ENCODE results near the gene KRTAP9-4.
"Not testable (repeated sequence)": the region's sequence is repeated elsewhere in the genome, so short reads cannot be mapped to it uniquely, and the experiment has no call there.

KRTAP9-4 gene

GRCh38 chr17:41267711-41268110 is 18.2 kb downstream of the KRTAP9-4 start:
- no peaks in the 10 kb centered on the region for H3K27me3 ChIP-seq (ENCODE audit: control insufficient read depth, insufficient read depth, low read length)
- H3K4me1 ChIP-seq (ENCODE audit: control insufficient read depth, insufficient read depth, low read length): no peaks in the 10 kb centered on the region
- no peak overlapping the region for H3K27ac ChIP-seq (ENCODE audit: low read depth, low read length)

GRCh38 chr17:41271323-41271722 is 21.8 kb downstream of the KRTAP9-4 start:
- H3K9ac ChIP-seq (ENCODE audit: low read depth, low read length); H3K4me3 ChIP-seq (ENCODE audit: low read depth, low read length); H3K9me3 ChIP-seq (ENCODE audit: control insufficient read depth, insufficient read depth, low read length); H3K27me3 ChIP-seq (ENCODE audit: control insufficient read depth, insufficient read depth, low read length); H3K36me3 ChIP-seq (ENCODE audit: control insufficient read depth, insufficient read depth, low read length); H3K4me1 ChIP-seq (ENCODE audit: control insufficient read depth, insufficient read depth, low read length); H3K27ac ChIP-seq (ENCODE audit: low read depth, low read length): not testable (repeated sequence)

More at GRCh38 chr17:41267711-41268110, 18.2 kb downstream of the KRTAP9-4 start:
- no peaks in the 10 kb centered on the region for H3K36me3 ChIP-seq (ENCODE audit: control insufficient read depth, insufficient read depth, low read length)
- H3K4me3 ChIP-seq (ENCODE audit: low read depth, low read length): no peak overlapping the region
- H3K9me3 ChIP-seq (ENCODE audit: control insufficient read depth, insufficient read depth, low read length): no peaks in the 10 kb centered on the region
- H3K9ac ChIP-seq (ENCODE audit: low read depth, low read length): no peak overlapping the region

- H3K9me3 ChIP-seq (ENCODE audit: control insufficient read depth, insufficient read depth, low read length): no peaks in the 10 kb centered on the region
- H3K36me3 ChIP-seq (ENCODE audit: control insufficient read depth, insufficient read depth, low read length): no peaks in the 10 kb centered on the region
- H3K4me3 ChIP-seq (ENCODE audit: low read depth, low read length): no peak overlapping the region
- no peak overlapping the region for H3K27ac ChIP-seq (ENCODE audit: low read depth, low read length)
- no peak overlapping the region for H3K9ac ChIP-seq (ENCODE audit: low read depth, low read length)
- no peaks in the 10 kb centered on the region for H3K4me1 ChIP-seq (ENCODE audit: control insufficient read depth, insufficient read depth, low read length)
- H3K27me3 ChIP-seq (ENCODE audit: control insufficient read depth, insufficient read depth, low read length): no peaks in the 10 kb centered on the region
Measured at GRCh38 chr17:41271858-41272257, 22.4 kb downstream of the KRTAP9-4 start.

- not testable (repeated sequence) for H3K4me1 ChIP-seq (ENCODE audit: control insufficient read depth, insufficient read depth, low read length); H3K9ac ChIP-seq (ENCODE audit: low read depth, low read length); H3K27ac ChIP-seq (ENCODE audit: low read depth, low read length)
Measured at GRCh38 chr17:41275648-41276190, 26.2 kb downstream of the KRTAP9-4 start, which contains the start of gene KRTAP9-7. KRTAP9-7 (plus strand) TSS chr17:41275698; CDS start chr17:41275698, 0 bp downstream.

GRCh38 chr17:41278176-41278955 is 28.9 kb downstream of the KRTAP9-4 start:
- H3K27me3 ChIP-seq (ENCODE audit: control insufficient read depth, insufficient read depth, low read length): no peaks in the 10 kb centered on the region
- no peaks in the 10 kb centered on the region for H3K9me3 ChIP-seq (ENCODE audit: control insufficient read depth, insufficient read depth, low read length)
- no peaks in the 10 kb centered on the region for H3K4me1 ChIP-seq (ENCODE audit: control insufficient read depth, insufficient read depth, low read length)
- no peak overlapping the region for H3K4me3 ChIP-seq (ENCODE audit: low read depth, low read length)
- no peaks in the 10 kb centered on the region for H3K36me3 ChIP-seq (ENCODE audit: control insufficient read depth, insufficient read depth, low read length)
- H3K27ac ChIP-seq (ENCODE audit: low read depth, low read length): no peak overlapping the region
- no peak overlapping the region for H3K9ac ChIP-seq (ENCODE audit: low read depth, low read length)

More at GRCh38 chr17:41275648-41276190, 26.2 kb downstream of the KRTAP9-4 start, which contains the start of gene KRTAP9-7:
- not testable (repeated sequence) for H3K36me3 ChIP-seq (ENCODE audit: control insufficient read depth, insufficient read depth, low read length); H3K27me3 ChIP-seq (ENCODE audit: control insufficient read depth, insufficient read depth, low read length); H3K9me3 ChIP-seq (ENCODE audit: control insufficient read depth, insufficient read depth, low read length); H3K4me3 ChIP-seq (ENCODE audit: low read depth, low read length)

- H3K4me3 ChIP-seq (ENCODE audit: low read depth, low read length): no peak overlapping the region
- no peaks in the 10 kb centered on the region for H3K9me3 ChIP-seq (ENCODE audit: control insufficient read depth, insufficient read depth, low read length)
- no peaks in the 10 kb centered on the region for H3K36me3 ChIP-seq (ENCODE audit: control insufficient read depth, insufficient read depth, low read length)
- no peaks in the 10 kb centered on the region for H3K27me3 ChIP-seq (ENCODE audit: control insufficient read depth, insufficient read depth, low read length)
- peaks cover 15% of the 10 kb centered on the region for H3K4me1 ChIP-seq (ENCODE audit: control insufficient read depth, insufficient read depth, low read length)
- H3K9ac ChIP-seq (ENCODE audit: low read depth, low read length): no peak overlapping the region
- no peak overlapping the region for H3K27ac ChIP-seq (ENCODE audit: low read depth, low read length)
Measured at GRCh38 chr17:41284043-41284442, 34.6 kb downstream of the KRTAP9-4 start.

GRCh38 chr17:41284546-41284945 is 35.1 kb downstream of the KRTAP9-4 start:
- H3K36me3 ChIP-seq (ENCODE audit: control insufficient read depth, insufficient read depth, low read length): no peaks in the 10 kb centered on the region
- H3K9me3 ChIP-seq (ENCODE audit: control insufficient read depth, insufficient read depth, low read length): no peaks in the 10 kb centered on the region
- H3K4me1 ChIP-seq (ENCODE audit: control insufficient read depth, insufficient read depth, low read length): peaks cover 15% of the 10 kb centered on the region
- no peak overlapping the region for H3K4me3 ChIP-seq (ENCODE audit: low read depth, low read length)
- H3K27ac ChIP-seq (ENCODE audit: low read depth, low read length): no peak overlapping the region
- no peak overlapping the region for H3K9ac ChIP-seq (ENCODE audit: low read depth, low read length)
- no peaks in the 10 kb centered on the region for H3K27me3 ChIP-seq (ENCODE audit: control insufficient read depth, insufficient read depth, low read length)

GRCh38 chr17:41287050-41287449 is 37.6 kb downstream of the KRTAP9-4 start:
- H3K27me3 ChIP-seq (ENCODE audit: control insufficient read depth, insufficient read depth, low read length): no peaks in the 10 kb centered on the region

GRCh38 chr17:41294016-41294415 is 44.5 kb downstream of the KRTAP9-4 start:
- no peaks in the 10 kb centered on the region for H3K9me3 ChIP-seq (ENCODE audit: control insufficient read depth, insufficient read depth, low read length)
- H3K4me3 ChIP-seq (ENCODE audit: low read depth, low read length): no peak overlapping the region
- no peaks in the 10 kb centered on the region for H3K27me3 ChIP-seq (ENCODE audit: control insufficient read depth, insufficient read depth, low read length)

More at GRCh38 chr17:41287050-41287449, 37.6 kb downstream of the KRTAP9-4 start:
- peaks cover 15% of the 10 kb centered on the region for H3K4me1 ChIP-seq (ENCODE audit: control insufficient read depth, insufficient read depth, low read length)
- H3K36me3 ChIP-seq (ENCODE audit: control insufficient read depth, insufficient read depth, low read length): no peaks in the 10 kb centered on the region
- H3K9me3 ChIP-seq (ENCODE audit: control insufficient read depth, insufficient read depth, low read length): no peaks in the 10 kb centered on the region
- H3K9ac ChIP-seq (ENCODE audit: low read depth, low read length): no peak overlapping the region
- H3K27ac ChIP-seq (ENCODE audit: low read depth, low read length): no peak overlapping the region
- no peak overlapping the region for H3K4me3 ChIP-seq (ENCODE audit: low read depth, low read length)

GRCh38 chr17:41296846-41297245 is 47.4 kb downstream of the KRTAP9-4 start:
- Histone ChIP-seq H3K27ac (ENCODE audit: low read depth, low read length) (no peak overlapping the region), H3K9ac (ENCODE audit: low read depth, low read length) (no peak overlapping the region), H3K27me3 (ENCODE audit: control insufficient read depth, insufficient read depth, low read length) (no peaks in the 10 kb centered on the region), H3K4me3 (ENCODE audit: low read depth, low read length) (no peak overlapping the region), H3K4me1 (ENCODE audit: control insufficient read depth, insufficient read depth, low read length) (no peaks in the 10 kb centered on the region), H3K9me3 (ENCODE audit: control insufficient read depth, insufficient read depth, low read length) (no peaks in the 10 kb centered on the region), H3K36me3 (ENCODE audit: control insufficient read depth, insufficient read depth, low read length) (no peaks in the 10 kb centered on the region)

More at GRCh38 chr17:41294016-41294415, 44.5 kb downstream of the KRTAP9-4 start:
- H3K36me3 ChIP-seq (ENCODE audit: control insufficient read depth, insufficient read depth, low read length): no peaks in the 10 kb centered on the region
- no peak overlapping the region for H3K27ac ChIP-seq (ENCODE audit: low read depth, low read length)
- no peaks in the 10 kb centered on the region for H3K4me1 ChIP-seq (ENCODE audit: control insufficient read depth, insufficient read depth, low read length)
- no peak overlapping the region for H3K9ac ChIP-seq (ENCODE audit: low read depth, low read length)

- H3K4me3 ChIP-seq (ENCODE audit: low read depth, low read length): no peak overlapping the region
- no peak overlapping the region for H3K27ac ChIP-seq (ENCODE audit: low read depth, low read length)
- no peaks in the 10 kb centered on the region for H3K27me3 ChIP-seq (ENCODE audit: control insufficient read depth, insufficient read depth, low read length)
- no peak overlapping the region for H3K9ac ChIP-seq (ENCODE audit: low read depth, low read length)
- no peaks in the 10 kb centered on the region for H3K9me3 ChIP-seq (ENCODE audit: control insufficient read depth, insufficient read depth, low read length)
- H3K4me1 ChIP-seq (ENCODE audit: control insufficient read depth, insufficient read depth, low read length): no peaks in the 10 kb centered on the region
- H3K36me3 ChIP-seq (ENCODE audit: control insufficient read depth, insufficient read depth, low read length): no peaks in the 10 kb centered on the region
Measured at GRCh38 chr17:41298458-41299135, 49.1 kb downstream of the KRTAP9-4 start.
